Renal cortical epithelial cell (primary cell): ENCODE results near the gene NES. TPM values are rescaled to one million over a fixed set of nuclear protein-coding genes. Genes with fewer than 3 reads are reported as not detected.

Experiments used
- DNase-seq: peaks from one replicate; pipeline ENCODE4 v3.0.0-alpha.2; 2011; ENCODE audit warnings: low read depth
- total RNA-seq: library from RNA; depleted of rRNA; stranded (reverse); fragments of >200 nt; gene quantifications from 2 replicates; pipeline ENCODE4 v1.2.3, GENCODE V29; 2014

Gene NES
- total RNA-seq, 1 donor from 2014 or later, result 1.6 TPM

- DNase-seq, result no peak
Measured at GRCh38 chr1:156622581-156623297, 54.5 kb downstream of the NES start.

GRCh38 chr1:156619582-156619955, 57.6 kb downstream of the NES start:
- DNase-seq, result no peak

GRCh38 chr1:156618853-156619581, 58.2 kb downstream of the NES start, which contains the start of gene HAPLN2:
HAPLN2 (plus strand) TSS chr1:156619415; CDS start chr1:156623491, 4,076 bp downstream.
- DNase-seq, result no peak

Other genes starting within 250 kb of the NES start
- 3.8 and 10.0 TPM in 2 replicates for gene MEF2D, start 176.6 kb downstream of the NES start, total RNA-seq
- 1.5 and 14.6 TPM in 2 replicates for gene IQGAP3, start 104.8 kb downstream of the NES start, total RNA-seq
- not detected in 2 replicates for gene TTC24, start 97.7 kb downstream of the NES start, total RNA-seq
- 92.9 and 138 TPM in 2 replicates for gene NAXE, start 85.6 kb downstream of the NES start, total RNA-seq
- gene GPATCH4, start 75.9 kb downstream of the NES start, total RNA-seq, result 13.5 and 33.8 TPM in 2 replicates
- not detected in 2 replicates for gene HAPLN2, start 58.0 kb downstream of the NES start, total RNA-seq
- 3.7 TPM in 1 of 2 replicates, not detected in the other for gene BCAN, start 35.3 kb downstream of the NES start, total RNA-seq
- 1.4 and 8.3 TPM in 2 replicates for gene CRABP2, start 28.2 kb upstream of the NES start, total RNA-seq
- 5.2 and 11.5 TPM in 2 replicates for gene METTL25B, start 51.1 kb upstream of the NES start, total RNA-seq
- gene ISG20L2, start 51.4 kb upstream of the NES start, total RNA-seq, result 6.3 and 10.3 TPM in 2 replicates
- gene MRPL24, start 63.7 kb upstream of the NES start, total RNA-seq, result 26.3 and 40.8 TPM in 2 replicates
- 249 and 383 TPM in 2 replicates for gene HDGF, start 74.3 kb upstream of the NES start, total RNA-seq
- 9.4 and 26.2 TPM in 2 replicates for gene PRCC, start 90.1 kb upstream of the NES start, total RNA-seq
- gene SH2D2A, start 139.4 kb upstream of the NES start, total RNA-seq, result 0.30 TPM in 1 of 2 replicates, not detected in the other
- not detected in 2 replicates for gene INSRR, start 181.7 kb upstream of the NES start, total RNA-seq
- not detected in 2 replicates for gene NTRK1, start 183.5 kb upstream of the NES start, total RNA-seq
- gene PEAR1, start 216.3 kb upstream of the NES start, total RNA-seq, result 2.1 and 3.9 TPM in 2 replicates
- not detected in 2 replicates for gene LRRC71, start 243.2 kb upstream of the NES start, total RNA-seq